ENCODE results near the gene AOPEP. TPM values are rescaled to one million over a fixed set of nuclear protein-coding genes. Genes with fewer than 3 reads are reported as not detected.

AOPEP gene
- total RNA-seq, 1 experiment from 2014 or later = 36.4 TPM

DNA sequence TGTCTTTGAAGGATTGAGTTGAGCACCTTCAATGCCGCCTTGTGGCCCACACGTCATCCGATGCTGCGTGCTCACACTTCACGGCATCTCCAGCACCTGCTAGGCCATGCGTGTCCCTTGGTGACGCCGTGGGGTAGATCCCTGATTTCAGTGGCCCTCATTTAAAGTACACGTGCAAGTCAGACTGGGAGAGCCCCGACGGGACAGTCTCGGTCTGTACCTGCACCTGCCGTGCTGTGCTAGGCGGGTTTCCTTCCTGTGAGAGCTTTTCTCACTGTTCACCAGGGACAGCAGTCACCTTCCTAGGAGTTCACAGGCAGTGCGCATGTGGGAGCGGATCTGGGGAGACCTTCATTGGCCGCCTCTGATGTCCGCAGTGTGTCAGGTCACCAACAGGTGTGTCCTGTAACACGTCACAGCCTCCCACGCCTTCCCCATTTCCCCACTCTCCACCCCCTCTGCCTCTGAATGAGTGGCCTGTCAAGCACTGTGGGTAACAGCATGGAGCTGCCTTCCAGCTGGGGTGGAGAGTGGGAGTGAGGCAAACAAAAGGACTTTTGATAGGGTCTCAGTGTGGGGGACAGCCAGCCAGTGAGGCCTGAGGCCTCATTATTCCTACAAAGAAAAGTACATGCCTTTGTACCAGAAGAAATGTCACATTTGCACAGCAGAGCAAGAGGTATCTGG, 354.6 kb downstream of the AOPEP start:
- Histone ChIP-seq H3K27ac (ENCODE audit: low read length) (no peak overlapping the region), H3K9me3 (ENCODE audit: control insufficient read depth, insufficient read depth, low read depth, low read length) (no peaks in the 10 kb centered on the region), H3K4me1 (ENCODE audit: control insufficient read depth, insufficient read depth, low read length) (no peaks in the 10 kb centered on the region; the same call in none of the 2 replicates), H3K4me3 (ENCODE audit: low read depth in 2 of 2, low read length in 2 of 2) (no peak overlapping the region), H3K36me3 (ENCODE audit: control insufficient read depth, insufficient read depth, low read length) (peaks cover 5% of the 10 kb centered on the region), H3K27me3 (ENCODE audit: control insufficient read depth, insufficient read depth, low read length) (no peaks in the 10 kb centered on the region)
- ATAC-seq (no peak), DNase-seq (ENCODE audit: low read depth, low spot score) (no peak)
- ChIA-PET CTCF (no interaction called here), POLR2A (no interaction called here)
- in situ Hi-C loops (cut with HindIII; ENCODE audit: low pct_unique_long_range_greater_than_20kb, low sequenced_read_pairs) (no loop called here), intact Hi-C loops (cut with micrococcal nuclease; ENCODE audit: unreplicated experiment) (no loop called here)
- BruUV-seq (replicated peaks) = no TSS peak
- no peak for TF ChIP-seq TCF7L2 (IDR thresholded peaks at IDR 0.05; ENCODE audit: low read depth, low read length)
- no peak for TF ChIP-seq POLR2AphosphoS5 (IDR thresholded peaks at IDR 0.05; ENCODE audit: low read depth, low read length)
- TF ChIP-seq REST (IDR thresholded peaks at IDR 0.05; ENCODE audit: insufficient read depth in 1 of 2, low read depth in 2 of 2, low read length in 1 of 2) = no peak
- no peak for TF ChIP-seq SIN3A (IDR thresholded peaks at IDR 0.05; ENCODE audit: borderline replicate concordance, insufficient read depth, low read depth, low read length)
- TF ChIP-seq, protein P1, sequence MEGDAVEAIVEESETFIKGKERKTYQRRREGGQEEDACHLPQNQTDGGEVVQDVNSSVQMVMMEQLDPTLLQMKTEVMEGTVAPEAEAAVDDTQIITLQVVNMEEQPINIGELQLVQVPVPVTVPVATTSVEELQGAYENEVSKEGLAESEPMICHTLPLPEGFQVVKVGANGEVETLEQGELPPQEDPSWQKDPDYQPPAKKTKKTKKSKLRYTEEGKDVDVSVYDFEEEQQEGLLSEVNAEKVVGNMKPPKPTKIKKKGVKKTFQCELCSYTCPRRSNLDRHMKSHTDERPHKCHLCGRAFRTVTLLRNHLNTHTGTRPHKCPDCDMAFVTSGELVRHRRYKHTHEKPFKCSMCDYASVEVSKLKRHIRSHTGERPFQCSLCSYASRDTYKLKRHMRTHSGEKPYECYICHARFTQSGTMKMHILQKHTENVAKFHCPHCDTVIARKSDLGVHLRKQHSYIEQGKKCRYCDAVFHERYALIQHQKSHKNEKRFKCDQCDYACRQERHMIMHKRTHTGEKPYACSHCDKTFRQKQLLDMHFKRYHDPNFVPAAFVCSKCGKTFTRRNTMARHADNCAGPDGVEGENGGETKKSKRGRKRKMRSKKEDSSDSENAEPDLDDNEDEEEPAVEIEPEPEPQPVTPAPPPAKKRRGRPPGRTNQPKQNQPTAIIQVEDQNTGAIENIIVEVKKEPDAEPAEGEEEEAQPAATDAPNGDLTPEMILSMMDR (IDR thresholded peaks at IDR 0.05) = no peak

DNA sequence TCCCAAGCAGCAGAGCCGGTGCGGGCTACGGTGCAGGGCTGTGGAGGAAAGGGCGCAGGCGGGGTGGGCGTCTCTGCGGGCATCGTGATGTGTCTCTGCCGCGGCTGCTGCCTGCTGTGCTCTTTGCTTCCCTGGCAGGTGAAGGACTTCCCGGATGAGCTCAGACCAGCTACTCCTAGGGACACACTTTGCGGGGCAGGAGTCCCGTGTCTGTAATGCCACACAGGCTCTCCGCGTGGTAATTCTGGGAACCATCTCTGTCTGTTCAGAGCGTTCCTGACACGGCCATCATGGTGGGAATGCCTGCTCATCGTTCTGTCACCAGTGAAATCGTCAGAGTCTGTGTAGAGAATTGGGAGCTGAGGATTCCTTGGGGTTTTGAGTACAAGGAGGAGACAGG, 355.5 kb downstream of the AOPEP start:
- POLR2A ChIA-PET = no interaction called here
- BruUV-seq (replicated peaks) = no TSS peak

More for the DNA sequence above, 355.5 kb downstream of the AOPEP start:
- H3K27me3 ChIP-seq (ENCODE audit: control insufficient read depth, insufficient read depth, low read length) = no peaks in the 10 kb centered on the region
- H3K4me1 ChIP-seq (ENCODE audit: control insufficient read depth, insufficient read depth, low read length) = no peaks in the 10 kb centered on the region; the same call in 1 of the 2 replicates
- no peak overlapping the region for H3K4me3 ChIP-seq (ENCODE audit: low read depth in 2 of 2, low read length in 2 of 2)
- intact Hi-C loops (cut with micrococcal nuclease; ENCODE audit: unreplicated experiment) = no loop called here
- ATAC-seq = no peak
- CTCF ChIA-PET = no interaction called here
- TF ChIP-seq POLR2AphosphoS5 (IDR thresholded peaks at IDR 0.05; ENCODE audit: low read depth, low read length) (no peak), REST (IDR thresholded peaks at IDR 0.05; ENCODE audit: insufficient read depth in 1 of 2, low read depth in 2 of 2, low read length in 1 of 2) (no peak), TCF7L2 (IDR thresholded peaks at IDR 0.05; ENCODE audit: low read depth, low read length) (no peak), SIN3A (IDR thresholded peaks at IDR 0.05; ENCODE audit: borderline replicate concordance, insufficient read depth, low read depth, low read length) (no peak)
- TF ChIP-seq, protein P1 (IDR thresholded peaks at IDR 0.05) = no peak
- no peaks in the 10 kb centered on the region for H3K9me3 ChIP-seq (ENCODE audit: control insufficient read depth, insufficient read depth, low read depth, low read length)
- no peak overlapping the region for H3K27ac ChIP-seq (ENCODE audit: low read length)
- no peak for DNase-seq (ENCODE audit: low read depth, low spot score)
- in situ Hi-C loops (cut with HindIII; ENCODE audit: low pct_unique_long_range_greater_than_20kb, low sequenced_read_pairs) = no loop called here
- H3K36me3 ChIP-seq (ENCODE audit: control insufficient read depth, insufficient read depth, low read length) = no peaks in the 10 kb centered on the region; the same call in 1 of the 2 replicates

Measured in Panc1 (cell line).